BLaER1 treated with 17β-estradiol and CSF1 and Interleukin-3, amounts not matched to agents 10 nM and 100 nM (cell line): ENCODE results near the gene SOX11.

ENCODE experiments used
- H3K27ac ChIP-seq, 11 experiments: shearing (Covaris generic); formaldehyde crosslinking; 2 replicates each; pipeline ENCODE4 v1.8.1; 2022
- H3K27me3 ChIP-seq, 11 experiments: shearing (Covaris generic); formaldehyde crosslinking; 2 replicates each; pipeline ENCODE4 v1.8.1; 2022
- H3K36me3 ChIP-seq, 11 experiments: shearing (Covaris generic); formaldehyde crosslinking; 2 replicates each; pipeline ENCODE4 v1.8.1; 2022
- H3K4me1 ChIP-seq, 10 experiments: shearing (Covaris generic); formaldehyde crosslinking; 2 replicates each; pipeline ENCODE4 v1.8.1; 2022
- H3K4me2 ChIP-seq, 11 experiments: shearing (Covaris generic); formaldehyde crosslinking; 2 replicates each; pipeline ENCODE4 v1.8.1; 2022
- H3K4me3 ChIP-seq, 10 experiments: shearing (Covaris generic); formaldehyde crosslinking; 2 replicates each; pipeline ENCODE4 v1.8.1; 2022
- H3K9ac ChIP-seq, 11 experiments: shearing (Covaris generic); formaldehyde crosslinking; 2 replicates each; pipeline ENCODE4 v1.8.1; 2022
- H3K9me3 ChIP-seq, 11 experiments: shearing (Covaris generic); formaldehyde crosslinking; replicated peaks in 1 of 11; 2 replicates each; pipeline ENCODE4 v1.8.1; 2022
- H4K20me1 ChIP-seq, 11 experiments: shearing (Covaris generic); formaldehyde crosslinking; 2 replicates each; pipeline ENCODE4 v1.8.1; 2022
- Cebpa-rat ChIP-seq, 11 experiments: shearing (Covaris generic); IDR thresholded peaks; 2 replicates each; pipeline ENCODE4 v1.8.1; 2022

Gene SOX11

DNA sequence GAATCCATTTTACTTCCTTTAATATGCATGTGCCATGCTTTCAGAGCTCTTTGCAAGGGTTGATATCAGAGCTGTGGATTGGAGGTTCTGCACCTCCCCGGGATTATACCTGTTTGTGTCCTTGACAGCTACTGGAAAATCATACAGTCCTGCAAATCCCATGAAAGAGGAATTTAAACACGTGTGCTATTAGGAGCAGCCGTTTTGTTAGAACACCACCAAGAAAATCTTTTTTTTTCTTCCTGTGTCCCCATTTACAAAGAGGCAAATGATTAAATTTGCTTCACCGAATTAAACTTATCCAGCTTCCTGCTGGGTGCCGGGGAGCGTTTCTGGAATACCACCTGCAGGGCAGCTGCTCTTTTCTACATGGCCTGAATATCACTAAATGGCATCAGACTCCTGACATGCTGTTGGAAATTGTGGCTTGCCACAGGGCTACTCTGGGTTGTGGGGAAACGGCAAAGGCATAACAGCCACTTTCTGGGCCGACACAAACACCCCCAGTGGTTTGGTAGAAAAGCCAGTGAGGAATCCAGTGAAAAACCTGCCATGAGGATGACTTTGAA is 23.4 kb upstream of the SOX11 start:
- no peak overlapping the region for H3K27ac ChIP-seq
- H3K9me3 ChIP-seq, result no peaks in the 10 kb centered on the region
- H3K27me3 ChIP-seq, result peaks cover 0 to 20% (median 15%) of the 10 kb centered on the region in 11 experiments; a peak in 20 of 22 replicates
- H3K36me3 ChIP-seq, result no peaks in the 10 kb centered on the region
- H3K9ac ChIP-seq, result no peak overlapping the region
- no peaks in the 10 kb centered on the region for H4K20me1 ChIP-seq
- H3K4me3 ChIP-seq, result no peak overlapping the region
- peak overlapping the region in 6 of 11 experiments; percentile 14 to 34 (median 30); a peak in 7 of 22 replicates for H3K4me2 ChIP-seq
- peaks cover 22 to 66% (median 39%) of the 10 kb centered on the region in 10 experiments for H3K4me1 ChIP-seq
- no peak for TF ChIP-seq Cebpa-rat (IDR thresholded peaks at IDR 0.05)

- peak overlapping the region; percentile 83 to 97 (median 91) for H3K4me2 ChIP-seq
- peak overlapping the region in 2 of 11 experiments; percentile 21 to 50; a peak in 2 of 22 replicates for H3K9ac ChIP-seq
- no peak for TF ChIP-seq Cebpa-rat (IDR thresholded peaks at IDR 0.05)
- no peaks in the 10 kb centered on the region for H4K20me1 ChIP-seq
- H3K27me3 ChIP-seq, result peaks cover 0 to 33% (median 23%) of the 10 kb centered on the region in 11 experiments; a peak in 20 of 22 replicates
- H3K9me3 ChIP-seq, result no peaks in the 10 kb centered on the region
- no peaks in the 10 kb centered on the region for H3K36me3 ChIP-seq
- peak overlapping the region in 7 of 10 experiments; percentile 46 to 68 (median 55); a peak in 11 of 20 replicates for H3K4me3 ChIP-seq
- peaks cover 17 to 76% (median 49%) of the 10 kb centered on the region in 10 experiments for H3K4me1 ChIP-seq
- no peak overlapping the region for H3K27ac ChIP-seq
Measured at GRCh38 chr2:5672749-5673144, 19.4 kb upstream of the SOX11 start.

DNA sequence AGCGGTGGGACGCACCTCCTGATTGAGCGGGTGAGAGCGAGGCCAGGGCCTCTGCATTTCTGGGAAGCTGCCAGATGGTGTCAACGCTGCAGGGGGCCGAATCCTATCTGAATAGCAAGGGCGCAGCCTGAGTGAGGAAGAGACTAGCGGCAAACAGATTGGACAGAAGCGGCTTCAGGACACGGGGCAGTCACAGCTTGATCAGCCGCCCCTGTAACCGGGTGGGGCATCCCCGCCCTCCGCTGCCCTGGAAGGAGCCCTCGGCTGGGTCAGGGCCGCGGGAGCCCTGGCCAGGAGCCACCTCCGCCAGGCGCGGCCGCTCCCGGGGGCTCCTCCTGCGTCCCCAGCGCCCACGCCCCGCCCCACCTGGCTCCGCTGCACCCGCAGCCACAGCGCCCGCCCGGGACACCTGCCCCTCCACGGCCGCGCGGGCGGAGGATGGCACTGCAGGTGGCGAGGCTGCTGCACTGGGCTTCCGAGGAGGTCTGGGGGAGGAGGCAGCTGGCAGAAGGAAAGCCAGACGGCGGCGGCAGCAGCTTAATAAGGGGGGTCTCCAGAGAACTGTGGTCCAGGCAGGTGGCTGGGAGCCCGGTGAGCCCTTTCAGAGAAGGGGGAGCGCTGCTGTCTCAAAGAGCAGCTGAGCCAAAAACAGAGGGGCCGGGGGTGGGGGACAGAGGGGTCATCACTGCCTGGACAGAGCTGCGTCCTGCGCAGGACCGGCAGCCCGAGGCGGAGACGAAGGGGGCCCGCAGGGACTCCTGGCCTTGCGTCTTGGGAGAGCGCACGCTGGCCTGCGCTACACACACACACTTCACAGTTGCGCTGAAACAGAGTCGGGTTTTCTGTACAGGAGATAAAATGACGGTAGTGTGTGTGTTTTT is 18.8 kb upstream of the SOX11 start:
- no peaks in the 10 kb centered on the region for H4K20me1 ChIP-seq
- H3K4me3 ChIP-seq, result peak overlapping the region; percentile 40 to 68 (median 53)
- TF ChIP-seq Cebpa-rat (IDR thresholded peaks at IDR 0.05), result no peak
- no peaks in the 10 kb centered on the region for H3K9me3 ChIP-seq
- no peaks in the 10 kb centered on the region for H3K36me3 ChIP-seq
- no peak overlapping the region for H3K27ac ChIP-seq
- peaks cover 23 to 82% (median 55%) of the 10 kb centered on the region in 10 experiments for H3K4me1 ChIP-seq
- H3K9ac ChIP-seq, result peak overlapping the region in 8 of 11 experiments; percentile 6 to 50 (median 24); a peak in 7 of 22 replicates
- peak overlapping the region; percentile 83 to 97 (median 91) for H3K4me2 ChIP-seq
- H3K27me3 ChIP-seq, result peaks cover 0 to 33% (median 23%) of the 10 kb centered on the region in 11 experiments; a peak in 20 of 22 replicates

- peaks cover 29 to 81% (median 59%) of the 10 kb centered on the region in 10 experiments for H3K4me1 ChIP-seq
- no peak for TF ChIP-seq Cebpa-rat (IDR thresholded peaks at IDR 0.05)
Measured at GRCh38 chr2:5674026-5674340, 18.2 kb upstream of the SOX11 start.

GRCh38 chr2:5677133-5677532 is 15.1 kb upstream of the SOX11 start:
- H3K27ac ChIP-seq, result no peak overlapping the region; a peak in 1 of 22 replicates
- H4K20me1 ChIP-seq, result no peaks in the 10 kb centered on the region
- no peaks in the 10 kb centered on the region for H3K36me3 ChIP-seq
- H3K9me3 ChIP-seq, result peaks cover 0 to 15% (median 6%) of the 10 kb centered on the region in 11 experiments; a peak in 6 of 22 replicates
- peaks cover 32 to 52% (median 47%) of the 10 kb centered on the region in 10 experiments for H3K4me1 ChIP-seq
- no peak overlapping the region for H3K9ac ChIP-seq
- TF ChIP-seq Cebpa-rat (IDR thresholded peaks at IDR 0.05), result no peak
- H3K4me2 ChIP-seq, result peak overlapping the region in 6 of 11 experiments; percentile 12 to 76 (median 42); a peak in 6 of 22 replicates
- no peak overlapping the region for H3K4me3 ChIP-seq
- peaks cover 0 to 31% (median 23%) of the 10 kb centered on the region in 11 experiments; a peak in 20 of 22 replicates for H3K27me3 ChIP-seq

More at GRCh38 chr2:5674026-5674340, 18.2 kb upstream of the SOX11 start:
- H3K36me3 ChIP-seq, result no peaks in the 10 kb centered on the region
- H3K9ac ChIP-seq, result peak overlapping the region in 2 of 11 experiments; percentile 21 to 42; a peak in 2 of 22 replicates
- H4K20me1 ChIP-seq, result no peaks in the 10 kb centered on the region
- peak overlapping the region; percentile 83 to 97 (median 91) for H3K4me2 ChIP-seq
- H3K27ac ChIP-seq, result no peak overlapping the region
- peaks cover 0 to 33% (median 23%) of the 10 kb centered on the region in 11 experiments; a peak in 20 of 22 replicates for H3K27me3 ChIP-seq
- no peaks in the 10 kb centered on the region for H3K9me3 ChIP-seq
- peak overlapping the region in 9 of 10 experiments; percentile 40 to 68 (median 53); a peak in 12 of 20 replicates for H3K4me3 ChIP-seq

DNA sequence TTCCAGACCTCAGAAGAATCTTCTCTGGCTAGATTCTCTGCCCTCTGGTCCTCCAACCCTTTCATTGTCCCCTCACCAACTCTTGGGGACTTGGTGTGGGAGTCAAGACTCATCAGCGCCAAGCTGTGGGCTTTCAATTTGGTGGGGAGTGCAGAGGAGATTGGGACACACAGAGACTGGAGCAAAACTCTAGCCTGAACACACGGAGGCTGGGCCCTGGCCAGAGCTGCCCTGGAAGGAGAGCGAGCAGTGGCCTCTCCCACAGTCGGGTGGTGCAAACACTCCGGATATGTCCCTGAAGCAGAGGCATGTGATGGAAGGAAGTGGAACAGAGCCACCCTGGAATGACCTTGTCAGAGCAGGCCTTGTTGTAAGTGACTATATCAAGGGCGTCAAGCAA is 8.7 kb upstream of the SOX11 start:
- Histone ChIP-seq H3K9ac (no peak overlapping the region), H3K36me3 (no peaks in the 10 kb centered on the region), H3K27ac (no peak overlapping the region), H3K9me3 (peaks cover 0 to 15% (median 6%) of the 10 kb centered on the region in 11 experiments; a peak in 6 of 22 replicates), H4K20me1 (no peaks in the 10 kb centered on the region), H3K4me3 (no peak overlapping the region), H3K4me1 (peaks cover 3 to 18% (median 8%) of the 10 kb centered on the region in 10 experiments; a peak in 19 of 20 replicates), H3K4me2 (no peak overlapping the region), H3K27me3 (no peaks in the 10 kb centered on the region)
- TF ChIP-seq Cebpa-rat (IDR thresholded peaks at IDR 0.05), result no peak

- Histone ChIP-seq H3K4me1 (peaks cover 0 to 8% (median 0%) of the 10 kb centered on the region in 10 experiments; a peak in 5 of 20 replicates), H3K27ac (no peak overlapping the region), H3K9me3 (peaks cover 0 to 15% (median 6%) of the 10 kb centered on the region in 11 experiments; a peak in 6 of 22 replicates), H3K4me2 (no peak overlapping the region), H3K36me3 (no peaks in the 10 kb centered on the region), H3K4me3 (no peak overlapping the region), H3K27me3 (no peaks in the 10 kb centered on the region), H3K9ac (no peak overlapping the region), H4K20me1 (no peaks in the 10 kb centered on the region)
- no peak for TF ChIP-seq Cebpa-rat (IDR thresholded peaks at IDR 0.05)
Measured at GRCh38 chr2:5685225-5685624, 7.0 kb upstream of the SOX11 start.

GRCh38 chr2:5686068-5686467 is 6.1 kb upstream of the SOX11 start:
- H3K27ac ChIP-seq, result no peak overlapping the region
- peaks cover 0 to 8% (median 3%) of the 10 kb centered on the region in 11 experiments; a peak in 6 of 22 replicates for H3K9me3 ChIP-seq
- H3K27me3 ChIP-seq, result no peaks in the 10 kb centered on the region
- no peaks in the 10 kb centered on the region for H3K36me3 ChIP-seq
- TF ChIP-seq Cebpa-rat (IDR thresholded peaks at IDR 0.05), result no peak
- no peak overlapping the region for H3K4me3 ChIP-seq
- H3K4me2 ChIP-seq, result peak overlapping the region in 4 of 11 experiments; percentile 1 to 24 (median 10); a peak in 1 of 22 replicates
- no peaks in the 10 kb centered on the region for H4K20me1 ChIP-seq
- H3K9ac ChIP-seq, result no peak overlapping the region
- peaks cover 0 to 8% (median 4%) of the 10 kb centered on the region in 10 experiments; a peak in 9 of 20 replicates for H3K4me1 ChIP-seq

DNA sequence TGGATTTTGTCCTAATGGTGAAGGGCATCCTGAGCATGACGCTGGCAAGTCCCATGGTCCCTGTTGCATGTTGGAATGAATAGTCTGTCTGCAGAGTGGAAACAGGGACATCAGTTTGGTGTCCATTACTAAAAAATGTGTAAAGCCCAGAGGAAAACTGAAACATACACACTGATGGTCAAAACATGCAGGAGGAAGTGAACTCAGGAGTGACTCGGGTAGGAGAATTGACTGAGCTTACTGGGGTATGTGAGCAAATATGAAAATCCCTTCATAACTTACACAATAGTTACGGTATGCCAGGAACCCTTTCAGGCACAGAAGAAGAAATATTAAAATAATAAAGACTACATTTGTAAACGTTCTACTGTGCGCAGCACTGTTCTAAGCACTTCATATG is 5.6 kb upstream of the SOX11 start:
- peaks cover 0 to 8% (median 4%) of the 10 kb centered on the region in 10 experiments; a peak in 9 of 20 replicates for H3K4me1 ChIP-seq
- no peak overlapping the region for H3K4me3 ChIP-seq
- no peaks in the 10 kb centered on the region for H3K27me3 ChIP-seq
- H3K4me2 ChIP-seq, result peak overlapping the region in 4 of 11 experiments; percentile 1 to 24 (median 10); a peak in 1 of 22 replicates
- H3K27ac ChIP-seq, result no peak overlapping the region
- no peak overlapping the region for H3K9ac ChIP-seq
- no peaks in the 10 kb centered on the region for H3K36me3 ChIP-seq
- no peaks in the 10 kb centered on the region for H4K20me1 ChIP-seq
- no peak for TF ChIP-seq Cebpa-rat (IDR thresholded peaks at IDR 0.05)
- peaks cover 0 to 5% (median 0%) of the 10 kb centered on the region in 11 experiments; a peak in 1 of 22 replicates for H3K9me3 ChIP-seq
